AG10803 (cell line): ENCODE results near the gene DNMT3B.

Experiments
- DNase-seq: peaks from one replicate; pipeline ENCODE4 v3.0.0; 2010; ENCODE audit warnings: low read depth
- H3K4me3 ChIP-seq: 2 replicates; pipeline ENCODE4 v1.5.1; 2011; ENCODE audit warnings: mild to moderate bottlenecking, low read length, control low read depth
- TF ChIP-seq, protein P1 (sequence below): conservative IDR thresholded peaks from 2 replicates; pipeline ENCODE4 v1.5.1; 2011; ENCODE audit warnings: mild to moderate bottlenecking, low read length, control low read depth, inconsistent platforms

DNMT3B gene

DNA sequence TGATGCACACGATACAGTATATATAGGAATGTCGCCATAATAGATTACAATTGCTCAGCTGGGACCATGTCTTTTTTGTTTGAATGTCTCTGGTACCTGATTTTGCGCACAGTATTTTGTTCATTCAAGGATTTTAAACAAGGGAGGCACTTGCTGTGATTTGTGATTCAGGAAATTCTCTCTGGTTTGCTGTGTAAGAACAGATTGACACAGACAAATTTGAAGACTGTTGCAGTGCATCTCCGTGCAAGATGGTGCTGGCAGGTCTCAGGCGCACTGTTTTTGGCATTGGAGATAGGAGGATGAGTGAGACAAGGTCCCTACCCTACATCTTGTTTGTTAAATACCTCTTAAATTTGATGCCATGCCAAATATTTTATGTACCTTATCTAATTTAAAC is 60.0 kb downstream of the DNMT3B start:
- no peak overlapping the region for H3K4me3 ChIP-seq
- no peak for DNase-seq
- TF ChIP-seq, protein P1, sequence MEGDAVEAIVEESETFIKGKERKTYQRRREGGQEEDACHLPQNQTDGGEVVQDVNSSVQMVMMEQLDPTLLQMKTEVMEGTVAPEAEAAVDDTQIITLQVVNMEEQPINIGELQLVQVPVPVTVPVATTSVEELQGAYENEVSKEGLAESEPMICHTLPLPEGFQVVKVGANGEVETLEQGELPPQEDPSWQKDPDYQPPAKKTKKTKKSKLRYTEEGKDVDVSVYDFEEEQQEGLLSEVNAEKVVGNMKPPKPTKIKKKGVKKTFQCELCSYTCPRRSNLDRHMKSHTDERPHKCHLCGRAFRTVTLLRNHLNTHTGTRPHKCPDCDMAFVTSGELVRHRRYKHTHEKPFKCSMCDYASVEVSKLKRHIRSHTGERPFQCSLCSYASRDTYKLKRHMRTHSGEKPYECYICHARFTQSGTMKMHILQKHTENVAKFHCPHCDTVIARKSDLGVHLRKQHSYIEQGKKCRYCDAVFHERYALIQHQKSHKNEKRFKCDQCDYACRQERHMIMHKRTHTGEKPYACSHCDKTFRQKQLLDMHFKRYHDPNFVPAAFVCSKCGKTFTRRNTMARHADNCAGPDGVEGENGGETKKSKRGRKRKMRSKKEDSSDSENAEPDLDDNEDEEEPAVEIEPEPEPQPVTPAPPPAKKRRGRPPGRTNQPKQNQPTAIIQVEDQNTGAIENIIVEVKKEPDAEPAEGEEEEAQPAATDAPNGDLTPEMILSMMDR: no peak

DNA sequence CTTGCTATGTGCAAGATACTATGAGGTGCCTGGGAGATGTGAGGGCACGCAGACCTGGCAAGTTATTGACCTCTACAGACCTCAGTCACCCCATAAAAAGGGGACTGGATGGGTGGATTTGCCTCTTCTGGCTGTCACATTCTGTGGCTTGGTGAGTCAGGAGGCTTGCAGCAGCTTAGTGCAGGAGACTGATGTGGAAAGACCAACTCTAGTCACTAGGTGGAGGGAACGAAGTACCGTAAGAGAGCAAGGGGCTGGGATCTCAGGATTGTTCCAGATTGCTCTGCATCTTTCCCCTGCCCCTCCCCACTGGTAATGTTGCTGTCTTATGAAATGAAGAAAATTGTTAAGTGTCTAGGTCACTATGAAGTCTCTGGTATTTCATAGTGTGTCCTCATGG is 60.9 kb downstream of the DNMT3B start:
- peak; percentile 87 for DNase-seq
- TF ChIP-seq, protein P1: peak; percentile 46
- no peak overlapping the region for H3K4me3 ChIP-seq

DNA sequence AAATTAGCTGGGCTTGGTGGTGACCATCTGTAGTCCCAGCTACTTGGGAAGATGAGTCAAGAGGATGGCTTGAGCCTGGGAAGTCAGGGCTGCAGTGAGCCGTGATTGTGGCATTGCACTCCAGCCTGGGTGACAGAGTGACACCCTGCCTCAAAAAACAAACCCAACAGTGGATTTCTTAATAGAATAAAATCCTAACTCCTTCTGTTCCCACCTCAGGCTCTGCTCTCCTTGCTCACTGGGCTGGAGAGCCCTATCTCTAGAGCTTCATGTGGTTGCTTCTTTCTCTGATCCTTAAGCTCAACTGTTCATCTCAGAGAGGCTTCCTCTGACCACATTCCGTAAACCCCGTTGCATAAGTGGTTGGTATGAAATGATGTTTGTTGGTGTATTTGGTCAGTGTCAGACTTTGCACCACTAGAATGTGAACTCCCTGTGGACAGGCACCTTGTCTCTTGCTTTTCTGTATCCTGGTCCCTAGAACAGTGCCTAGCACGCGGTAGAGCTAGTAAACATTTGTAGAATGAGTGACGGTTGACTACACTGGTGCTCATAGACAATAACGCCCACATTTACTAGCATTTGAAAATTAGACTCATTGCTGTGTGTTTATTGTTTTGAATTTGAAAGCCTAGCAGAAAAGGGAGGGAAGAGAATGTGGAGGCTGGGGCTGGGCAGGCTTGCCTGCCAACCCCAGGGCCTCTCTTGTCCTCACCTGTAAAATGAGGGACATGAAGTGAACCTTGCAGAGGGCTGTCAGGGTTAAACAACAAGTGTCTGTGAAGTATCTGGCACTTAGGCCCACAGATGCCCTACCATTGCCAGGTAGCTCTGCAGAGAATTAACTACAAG is 61.8 kb downstream of the DNMT3B start:
- DNase-seq: peak; percentile 67
- TF ChIP-seq, protein P1: no peak
- no peak overlapping the region for H3K4me3 ChIP-seq

DNA sequence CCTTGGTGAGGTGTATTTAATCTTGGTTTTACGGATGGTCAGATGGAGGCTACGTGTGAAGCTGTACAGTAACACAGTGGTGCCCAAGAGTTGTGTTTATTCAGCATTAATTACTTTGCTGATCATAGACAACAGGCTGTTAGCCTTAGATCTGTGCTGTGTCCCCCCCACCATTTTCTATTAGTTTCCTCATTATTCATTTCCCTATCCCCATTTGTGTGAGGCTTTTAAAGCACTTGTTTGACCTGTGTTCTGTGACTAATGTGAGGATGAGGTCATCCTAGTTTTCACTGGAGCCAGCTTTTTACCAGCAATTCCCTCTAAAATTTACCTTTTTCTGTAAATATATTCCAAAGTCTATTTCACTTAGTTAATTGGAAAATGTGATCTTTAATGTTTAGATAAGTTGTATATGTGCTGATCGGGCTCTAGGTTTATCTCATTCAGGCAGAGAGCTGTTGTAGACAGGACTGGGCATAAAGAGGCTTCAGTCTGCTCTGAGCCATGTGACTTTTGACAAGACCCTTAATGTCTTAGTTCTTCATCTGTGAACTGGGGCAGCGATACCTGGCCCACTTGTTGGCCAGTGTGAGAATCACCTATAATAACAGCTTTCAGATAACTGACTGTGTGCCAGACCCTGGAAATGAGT is 66.0 kb downstream of the DNMT3B start:
- TF ChIP-seq, protein P1: no peak
- H3K4me3 ChIP-seq: no peak overlapping the region
- no peak for DNase-seq

DNA sequence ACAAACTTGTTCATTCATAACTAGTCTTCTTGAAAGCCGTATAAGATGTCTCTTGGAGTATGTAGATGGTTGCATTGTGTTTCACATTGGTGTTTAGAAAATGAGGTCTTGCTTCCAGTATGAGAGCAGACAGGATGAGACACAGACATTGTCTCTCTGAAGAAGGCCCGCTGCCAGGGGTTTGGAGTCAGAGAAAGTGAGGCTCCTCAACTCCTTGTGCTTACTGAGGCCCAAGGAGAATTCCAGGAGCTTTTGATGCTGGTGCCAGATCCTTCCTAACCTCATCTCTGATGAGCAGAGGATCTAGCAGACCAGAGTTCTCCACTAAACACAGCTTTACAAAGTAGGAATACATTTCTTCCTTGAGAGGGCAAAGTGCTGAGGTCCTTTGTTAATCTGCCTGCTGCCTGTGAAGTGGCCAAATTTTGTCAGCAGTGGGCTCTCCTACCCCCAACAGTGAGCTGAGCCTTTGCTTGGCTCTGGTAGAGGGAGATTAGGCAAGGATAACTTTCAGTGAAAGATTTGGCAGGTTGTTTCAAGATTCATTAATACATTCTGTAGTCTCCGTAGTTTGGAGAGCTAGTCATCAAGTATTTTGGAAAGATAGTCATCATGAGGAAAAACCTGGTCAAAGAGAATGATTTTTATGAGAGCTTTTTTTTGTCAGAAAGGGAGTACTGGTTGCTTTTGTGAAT is 67.3 kb downstream of the DNMT3B start:
- DNase-seq: peak; percentile 61
- H3K4me3 ChIP-seq: no peak overlapping the region
- TF ChIP-seq, protein P1: no peak

DNA sequence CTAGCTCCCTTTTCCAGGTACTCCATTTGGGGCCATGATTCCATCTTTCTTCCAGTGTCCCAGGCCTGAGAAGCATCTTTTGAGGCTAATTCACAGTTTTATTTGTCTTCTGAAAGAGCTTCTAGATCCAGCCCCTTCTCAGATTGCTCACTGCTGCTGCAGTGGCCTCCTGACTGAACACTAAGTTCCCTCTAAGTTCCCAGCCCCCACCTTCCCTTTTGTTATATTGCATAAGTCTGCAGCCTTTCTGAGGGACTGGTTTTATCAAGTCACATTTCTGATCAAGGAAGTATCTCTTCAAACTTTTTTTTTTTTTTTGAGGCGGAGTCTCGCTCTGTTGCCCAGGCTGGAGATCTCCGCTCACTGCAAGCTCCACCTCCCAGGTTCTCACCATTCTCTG is 68.3 kb downstream of the DNMT3B start:
- no peak overlapping the region for H3K4me3 ChIP-seq
- TF ChIP-seq, protein P1: no peak
- peak; percentile 48 for DNase-seq

DNA sequence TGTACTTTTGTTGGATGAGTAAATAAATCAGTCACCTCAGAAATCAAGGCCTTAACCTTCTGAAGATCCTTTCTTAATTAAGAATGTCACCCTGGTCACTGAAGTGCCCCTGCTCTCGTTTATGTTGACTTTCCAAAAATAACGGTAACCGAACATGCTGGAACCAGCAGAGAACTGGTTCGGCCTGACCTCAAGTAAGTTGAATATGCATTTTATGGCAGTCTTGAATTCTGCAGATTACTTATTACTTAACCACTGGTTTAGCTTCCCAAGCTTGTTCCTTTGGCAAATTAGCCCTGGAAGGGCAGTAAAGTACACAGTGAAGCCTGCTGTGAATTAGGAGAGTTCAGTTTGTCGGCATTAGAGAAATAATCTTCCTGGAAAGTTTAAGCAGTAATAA is 69.8 kb downstream of the DNMT3B start:
- TF ChIP-seq, protein P1: no peak
- no peak for DNase-seq
- no peak overlapping the region for H3K4me3 ChIP-seq
